Motor neuron (in vitro differentiated cells): ENCODE data around the gene LATS2. TPM values are rescaled to one million over a fixed set of nuclear protein-coding genes. Genes with fewer than 3 reads are reported as not detected.
"Not testable (repeated sequence)": the region's sequence is repeated elsewhere in the genome, so short reads cannot be mapped to it uniquely, and the experiment has no call there.

ENCODE experiments used
- ATAC-seq, 8 experiments: fragments of 200-7000 bp; cut with Tn5 transposase; replicated peaks in 6 of 8; 2 replicates each; pipeline ENCODE4 v1.8.0; 2021; ENCODE audit warnings: mild to moderate bottlenecking in 8 of 8, moderate library complexity in 8 of 8
- H3K27ac ChIP-seq, 2 donors: fragments of 250-450 bp; sonication (Bioruptor Pico); 2 replicates each; pipeline ENCODE4 v1.9.0; 2021; ENCODE audit warnings: antibody characterized with exemption in 2 of 2, mild to moderate bottlenecking in 2 of 2, moderate library complexity in 1 of 2
- H3K4me1 ChIP-seq, 2 donors: fragments of 250-450 bp; sonication (Bioruptor Pico); replicated peaks in 1 of 2; 2 replicates each; pipeline ENCODE4 v1.6.1; 2021; ENCODE audit warnings: antibody characterized with exemption in 2 of 2, mild to moderate bottlenecking in 2 of 2, moderate library complexity in 1 of 2
- H3K4me3 ChIP-seq, 5 donors: fragments of 250-450 bp; sonication (Bioruptor Pico); 2 replicates each; pipeline ENCODE4 v1.9.0; 2021; ENCODE audit warnings: antibody characterized with exemption in 5 of 5, mild to moderate bottlenecking in 5 of 5, moderate library complexity in 4 of 5
- WGBS, 10 experiments: fragments of 450-650 bp; shearing (Covaris generic); methylation state at CpG; one replicate each; pipeline ENCODE4 v1.0.0; 2022; 5-methylcytosine and 5-hydroxymethylcytosine counted together
- in situ Hi-C, 9 experiments: fragments of 400-800 bp; cut with MboI; loops; one replicate each; pipeline ENCODE4 v1.15.0; 2021; ENCODE audit warnings: low sequenced_read_pairs in 9 of 9, low pct_unique_long_range_greater_than_20kb in 2 of 9; ENCODE audit not compliant: unreplicated experiment in 9 of 9
- total RNA-seq, 8 experiments: library from RNA; unstranded; fragments of 300-600 nt; gene quantifications; 2 replicates each; pipeline versions ENCODE4 v1.2.3 to v1.2.4, GENCODE V29; 2022

LATS2 gene
- total RNA-seq, 8 experiments from 2014 or later, result 4.8 to 13.0 (median 9.0) TPM

DNA sequence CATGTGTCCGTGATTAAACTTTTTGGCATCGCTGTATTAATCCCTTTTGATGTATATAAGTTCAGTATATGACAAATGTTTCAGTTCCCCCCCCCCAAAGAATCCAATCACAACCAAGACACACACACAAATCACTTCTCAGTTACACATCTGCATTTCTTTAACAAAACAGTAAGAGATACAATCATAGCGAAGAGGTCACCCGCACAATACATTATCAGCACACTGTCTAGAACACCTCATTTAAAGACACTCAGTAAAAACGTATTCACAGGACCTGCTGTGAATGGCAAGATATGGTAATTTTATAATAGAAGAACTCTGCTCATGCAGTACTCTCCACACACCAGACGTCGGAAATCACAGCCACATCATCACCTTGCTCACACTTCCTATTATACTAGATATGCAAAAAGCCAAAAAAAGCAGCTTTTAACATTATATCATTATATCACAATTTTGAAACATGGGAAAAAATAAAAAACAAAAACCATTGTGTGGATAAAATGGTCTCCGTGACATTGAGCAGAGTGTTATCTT is 87.4 kb downstream of the LATS2 start:
- 72 to 100% (median 81%) methylated on average over 1 to 7 of the region's 8 CpGs for WGBS, 10 experiments
- ATAC-seq, result no peak
- in situ Hi-C loops, result loop anchor here in 1 of 9 experiments (25.0 kb wide), 1 partner anchor 513 kb away; no protein-coding TSS in a partner anchor
- H3K4me3 ChIP-seq, result no peak overlapping the region
- H3K27ac ChIP-seq, result no peak overlapping the region
- H3K4me1 ChIP-seq, result no peaks in the 10 kb centered on the region

DNA sequence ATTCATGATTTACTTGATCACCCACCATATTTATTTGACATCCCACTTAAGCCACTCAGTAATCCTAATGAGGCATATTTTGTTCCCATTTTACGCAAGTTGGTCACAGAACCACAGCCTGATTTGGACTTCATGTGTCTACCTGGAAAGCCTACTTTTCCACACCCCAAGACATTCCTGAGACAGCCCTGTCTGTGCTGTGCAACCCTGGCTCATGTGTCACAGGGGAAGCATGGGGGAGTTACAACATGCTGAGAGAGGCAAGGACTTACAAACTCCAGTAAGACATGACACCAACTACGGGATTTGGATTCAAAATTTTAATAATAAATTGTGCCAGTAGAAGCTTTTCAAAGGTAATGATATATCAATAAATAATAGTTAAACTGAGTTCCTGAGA is 88.7 kb downstream of the LATS2 start:
- no peak for ATAC-seq
- 25 to 100% (median 100%) methylated on average over 1 of the region's 2 CpGs; no CpG with 5 or more reads in 4 of the 10 experiments for WGBS, 10 experiments
- no peak overlapping the region for H3K4me3 ChIP-seq
- in situ Hi-C loops, result loop anchor here in 1 of 9 experiments (25.0 kb wide), 1 partner anchor 515 kb away; no protein-coding TSS in a partner anchor
- no peak overlapping the region for H3K27ac ChIP-seq
- no peaks in the 10 kb centered on the region for H3K4me1 ChIP-seq

GRCh38 chr13:20969182-20969581 is 92.2 kb downstream of the LATS2 start:
- no peak overlapping the region for H3K27ac ChIP-seq
- H3K4me1 ChIP-seq, result no peaks in the 10 kb centered on the region
- no peak overlapping the region for H3K4me3 ChIP-seq
- in situ Hi-C loops, result loop anchor here in 1 of 9 experiments (25.0 kb wide), 1 partner anchor 518 kb away; no protein-coding TSS in a partner anchor
- WGBS, 10 experiments, result 29 to 100% (median 82%) methylated on average over 1 of the region's 1 CpG
- peak in 2 of 8 experiments; percentile 76 to 90 for ATAC-seq

GRCh38 chr13:20968745-20969144 is 92.6 kb downstream of the LATS2 start:
- no peak for ATAC-seq
- Histone ChIP-seq H3K4me3 (no peak overlapping the region), H3K4me1 (no peaks in the 10 kb centered on the region), H3K27ac (no peak overlapping the region)
- WGBS, 10 experiments, result 50 to 94% (median 66%) methylated on average over 1 to 2 of the region's 2 CpGs
- in situ Hi-C loops, result loop anchor here in 1 of 9 experiments (25.0 kb wide), 1 partner anchor 519 kb away; no protein-coding TSS in a partner anchor

DNA sequence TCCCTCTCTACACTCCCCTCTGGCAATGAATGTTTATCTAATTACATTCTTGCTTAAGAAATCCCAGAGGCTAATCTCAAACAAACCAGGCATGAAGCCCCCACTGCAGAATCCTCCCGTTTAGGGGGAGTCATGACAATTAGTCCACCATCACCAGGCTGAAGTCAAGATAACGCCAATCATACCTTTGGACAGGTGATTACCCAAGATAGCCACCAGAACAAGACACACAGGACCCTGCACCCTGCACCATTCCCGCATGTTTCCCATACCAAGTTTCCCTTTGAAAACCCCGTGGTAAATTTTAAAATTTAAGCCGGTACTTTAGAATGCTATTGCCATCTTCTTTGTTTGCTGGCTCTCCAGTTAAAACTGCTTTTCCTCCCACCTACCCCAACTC is 94.0 kb downstream of the LATS2 start:
- WGBS, 10 experiments, result 60 to 93% (median 76%) methylated on average over 1 to 5 of the region's 5 CpGs; no CpG with 5 or more reads in 1 of the 10 experiments
- Histone ChIP-seq H3K27ac (no peak overlapping the region), H3K4me1 (no peaks in the 10 kb centered on the region), H3K4me3 (no peak overlapping the region)
- no peak for ATAC-seq
- in situ Hi-C loops, result loop anchor here in 1 of 9 experiments (25.0 kb wide), 1 partner anchor 520 kb away; no protein-coding TSS in a partner anchor

DNA sequence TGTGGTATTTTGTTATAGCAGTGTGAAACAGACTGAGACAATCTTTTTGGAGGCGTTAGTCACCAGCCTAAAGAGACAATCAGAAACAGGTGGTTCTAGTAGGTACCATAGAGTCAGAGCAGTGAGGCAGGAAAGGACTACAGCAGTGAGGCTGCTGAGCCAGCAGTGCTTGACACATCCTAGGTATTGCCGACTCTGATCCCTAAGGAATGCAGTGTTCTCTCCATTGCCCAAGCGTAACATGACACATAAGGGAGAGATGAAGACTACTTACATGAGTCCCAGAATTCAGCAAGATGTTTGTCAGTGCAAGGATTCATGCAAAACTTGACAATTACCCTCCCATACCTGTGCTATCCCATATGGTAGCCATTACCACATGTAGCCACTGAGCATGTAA is 96.5 kb downstream of the LATS2 start:
- in situ Hi-C loops, result loop anchor here in 1 of 9 experiments (25.0 kb wide), 1 partner anchor 522 kb away; no protein-coding TSS in a partner anchor
- Histone ChIP-seq H3K27ac (no peak overlapping the region), H3K4me3 (no peak overlapping the region), H3K4me1 (no peaks in the 10 kb centered on the region)
- 20 to 100% (median 90%) methylated on average over 2 to 3 of the region's 3 CpGs; no CpG with 5 or more reads in 2 of the 10 experiments for WGBS, 10 experiments
- no peak for ATAC-seq

GRCh38 chr13:20961663-20962062 is 99.7 kb downstream of the LATS2 start:
- 93% methylated on average over 4 of the region's 10 CpGs; no CpG with 5 or more reads in 9 of the 10 experiments for WGBS, 10 experiments
- not testable (repeated sequence) for ATAC-seq, H3K4me1 ChIP-seq, H3K4me3 ChIP-seq, H3K27ac ChIP-seq
- in situ Hi-C loops, result loop anchor here in 1 of 9 experiments (25.0 kb wide), 1 partner anchor 526 kb away; no protein-coding TSS in a partner anchor

GRCh38 chr13:20960663-20961309 is 100.6 kb downstream of the LATS2 start:
- WGBS, 10 experiments, result 7 to 87% (median 80%) methylated on average over 4 to 12 of the region's 14 CpGs; no CpG with 5 or more reads in 1 of the 10 experiments
- no peak for ATAC-seq
- Histone ChIP-seq H3K27ac (no peak overlapping the region), H3K4me3 (no peak overlapping the region), H3K4me1 (no peaks in the 10 kb centered on the region)
- in situ Hi-C loops, result loop anchor here in 1 of 9 experiments (25.0 kb wide), 1 partner anchor 527 kb away; no protein-coding TSS in a partner anchor

DNA sequence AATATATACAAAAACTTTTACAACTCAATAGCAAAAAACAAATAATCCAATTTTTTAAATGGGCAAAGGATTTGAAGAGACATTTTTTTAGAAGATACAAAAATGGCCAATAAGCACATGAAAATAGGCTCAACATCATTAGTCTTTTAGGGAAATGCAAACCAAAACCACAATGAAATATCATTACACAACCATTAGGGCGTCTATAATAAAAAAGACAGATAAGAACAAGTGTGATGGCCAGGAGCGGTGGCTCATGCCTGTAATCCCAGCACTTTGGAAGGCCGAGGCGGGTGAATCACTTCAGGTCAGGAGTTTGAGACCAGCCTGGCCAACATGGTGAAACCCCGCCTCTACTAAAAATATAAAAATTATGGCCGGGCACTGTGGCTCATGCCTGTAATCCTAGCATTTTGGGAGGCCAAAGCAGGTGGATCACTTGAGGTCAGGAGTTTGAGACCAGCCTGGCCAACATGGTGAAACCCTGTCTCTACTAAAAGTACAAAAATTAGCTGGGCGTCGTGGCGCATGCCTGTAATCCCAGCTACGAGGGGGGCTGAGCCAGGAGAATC is 104.3 kb downstream of the LATS2 start:
- ATAC-seq, H3K4me3 ChIP-seq, H3K27ac ChIP-seq, H3K4me1 ChIP-seq: not testable (repeated sequence)
- in situ Hi-C loops, result loop anchor here in 1 of 9 experiments (25.0 kb wide), 1 partner anchor 530 kb away; no protein-coding TSS in a partner anchor
- WGBS, 10 experiments, result 53 to 100% (median 86%) methylated on average over 1 to 8 of the region's 10 CpGs; no CpG with 5 or more reads in 2 of the 10 experiments

GRCh38 chr13:20955496-20955895 is 105.9 kb downstream of the LATS2 start:
- in situ Hi-C loops, result loop anchor here in 1 of 9 experiments (25.0 kb wide), 1 partner anchor 532 kb away; no protein-coding TSS in a partner anchor
- Histone ChIP-seq H3K4me3 (no peak overlapping the region), H3K27ac (no peak overlapping the region), H3K4me1 (no peaks in the 10 kb centered on the region)
- no peak for ATAC-seq
- WGBS, 10 experiments, result 57 to 100% (median 90%) methylated on average over 2 to 6 of the region's 6 CpGs

DNA sequence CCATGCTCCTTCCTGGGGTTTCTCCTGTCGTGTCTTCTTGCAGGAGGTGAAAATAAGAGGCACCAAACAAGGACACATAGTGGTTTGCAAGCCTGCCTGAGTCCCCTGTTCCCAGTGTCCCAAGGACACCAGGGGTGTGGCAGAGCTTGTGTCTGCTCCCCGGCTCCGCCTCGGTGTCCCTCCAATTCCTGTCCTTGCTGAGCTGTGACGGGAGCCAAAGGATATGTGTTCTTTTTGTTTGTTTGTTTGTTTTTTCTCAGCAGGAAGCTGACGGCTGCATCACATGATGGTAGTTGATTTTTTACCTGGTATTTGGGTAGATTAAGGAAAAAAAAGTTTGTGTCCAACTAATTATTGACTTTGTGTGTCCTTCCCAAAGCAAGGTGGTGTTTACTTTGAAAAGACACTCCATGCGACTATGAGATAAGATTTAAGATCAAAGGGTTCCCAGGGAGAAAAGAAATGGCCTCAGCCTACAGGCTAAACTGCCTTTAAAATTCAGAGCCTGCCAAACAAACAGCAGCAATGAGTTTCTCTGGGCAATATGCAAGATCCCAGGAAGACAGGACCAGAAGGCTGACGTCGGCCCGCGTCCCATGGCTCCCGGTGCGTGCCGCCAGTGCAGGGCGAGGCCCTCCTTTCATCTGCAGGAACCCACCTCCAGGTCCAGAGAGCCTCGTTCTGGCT is 108.0 kb downstream of the LATS2 start:
- WGBS, 10 experiments, result 31 to 100% (median 70%) methylated on average over 1 to 6 of the region's 16 CpGs; no CpG with 5 or more reads in 3 of the 10 experiments
- in situ Hi-C loops, result loop anchor here in 1 of 9 experiments (25.0 kb wide), 1 partner anchor 534 kb away; no protein-coding TSS in a partner anchor
- Histone ChIP-seq H3K27ac (no peak overlapping the region), H3K4me3 (no peak overlapping the region), H3K4me1 (no peaks in the 10 kb centered on the region)
- no peak for ATAC-seq

GRCh38 chr13:20952838-20953237 is 108.5 kb downstream of the LATS2 start:
- 80 to 93% (median 91%) methylated on average over 1 to 9 of the region's 16 CpGs; no CpG with 5 or more reads in 6 of the 10 experiments for WGBS, 10 experiments
- no peak overlapping the region for H3K4me3 ChIP-seq
- no peak overlapping the region for H3K27ac ChIP-seq
- H3K4me1 ChIP-seq, result no peaks in the 10 kb centered on the region
- no peak for ATAC-seq
- in situ Hi-C loops, result loop anchor here in 1 of 9 experiments (25.0 kb wide), 1 partner anchor 534 kb away; no protein-coding TSS in a partner anchor
